Right renal cortex interstitium (tissue), 3 donors: ENCODE data around the gene C11orf21. TPM values are rescaled to one million over a fixed set of nuclear protein-coding genes. Genes with fewer than 3 reads are reported as not detected.

Experiments used
- DNase-seq, 3 donors: peaks; one replicate each; pipeline ENCODE4 v3.0.0-alpha.2; 2013; ENCODE audit warnings: low read depth in 3 of 3, low spot score in 2 of 3
- polyA plus RNA-seq, 3 donors: library from polyadenylated mRNA; unstranded; fragments of 120-200 nt; gene quantifications; one replicate each; pipeline ENCODE4 v1.2.1, GENCODE V29; 2013; ENCODE audit not compliant: insufficient read length in 3 of 3

Gene C11orf21
- polyA plus RNA-seq, 3 donors = 0.55 to 0.82 (median 0.56) TPM

DNA sequence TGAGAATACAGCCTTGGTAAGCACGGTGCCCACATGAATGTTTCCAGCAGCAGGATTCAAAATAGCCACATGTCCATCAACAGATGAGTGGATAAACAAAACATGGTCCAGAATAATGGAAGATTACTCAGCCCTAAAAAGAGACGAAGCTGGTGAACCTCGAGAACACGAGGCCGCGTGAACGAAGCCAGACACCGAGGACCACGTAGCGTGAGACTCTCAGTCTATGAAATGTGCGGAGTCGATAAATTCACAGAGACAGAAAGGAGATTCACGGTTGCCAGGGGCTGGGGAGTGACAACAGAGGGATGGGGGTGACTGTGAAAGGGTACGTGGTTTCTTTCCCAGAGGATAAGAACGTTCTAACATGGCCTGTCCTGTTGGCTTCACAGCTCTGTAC, 28.4 kb downstream of the C11orf21 start:
- no peak for DNase-seq

DNA sequence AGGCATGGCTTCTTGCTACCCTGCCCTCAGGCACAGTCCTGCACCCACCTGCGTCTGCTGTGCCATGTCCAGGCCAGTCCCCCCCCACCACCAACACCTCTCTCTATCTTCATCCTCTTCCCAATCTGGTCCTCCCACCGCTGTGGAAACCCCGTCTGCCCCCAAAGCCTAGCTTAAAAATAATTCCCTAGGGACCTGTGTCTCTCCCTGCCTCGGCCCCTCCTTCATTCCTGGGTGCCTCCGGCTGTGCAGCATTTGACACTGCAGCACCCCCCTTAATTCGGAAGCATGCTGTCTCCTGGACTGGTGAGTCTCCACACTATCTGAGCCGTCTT, 28.8 kb downstream of the C11orf21 start:
- DNase-seq = no peak

DNA sequence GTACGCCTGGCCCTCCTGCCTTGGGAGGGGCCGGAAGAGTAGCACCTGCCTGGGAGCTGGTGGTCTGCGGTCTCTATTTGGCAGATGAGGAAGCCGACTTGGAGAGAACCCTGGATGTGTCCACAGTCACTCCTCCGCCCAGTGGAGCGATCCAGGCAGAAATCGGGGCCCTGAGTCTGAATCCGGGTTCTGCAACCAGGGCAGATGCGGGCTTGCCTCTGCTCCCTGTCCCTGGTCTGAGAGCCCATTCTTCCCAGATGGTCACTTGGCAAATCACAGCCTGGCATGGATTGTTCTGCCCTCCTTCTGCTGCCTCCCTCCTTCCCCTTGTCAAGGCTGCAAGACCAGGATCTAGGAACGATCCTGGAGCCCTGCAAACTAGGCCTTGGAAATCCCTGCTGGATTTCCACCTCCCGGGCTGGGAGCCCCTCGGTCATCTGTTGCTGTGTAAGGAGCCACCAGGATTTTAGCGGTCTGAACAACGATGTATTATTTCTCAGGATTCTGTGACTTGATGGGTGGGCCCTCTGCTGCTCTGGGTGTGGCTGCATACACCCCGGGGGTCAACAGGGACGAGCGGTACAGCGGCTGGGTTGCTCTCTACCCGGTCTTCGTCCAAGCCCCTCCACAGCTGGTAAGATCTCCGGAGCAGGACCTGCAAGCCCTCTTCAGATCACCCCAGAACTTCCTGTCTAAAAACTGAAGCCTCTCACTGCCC, 29.3 kb downstream of the C11orf21 start:
- no peak for DNase-seq

DNA sequence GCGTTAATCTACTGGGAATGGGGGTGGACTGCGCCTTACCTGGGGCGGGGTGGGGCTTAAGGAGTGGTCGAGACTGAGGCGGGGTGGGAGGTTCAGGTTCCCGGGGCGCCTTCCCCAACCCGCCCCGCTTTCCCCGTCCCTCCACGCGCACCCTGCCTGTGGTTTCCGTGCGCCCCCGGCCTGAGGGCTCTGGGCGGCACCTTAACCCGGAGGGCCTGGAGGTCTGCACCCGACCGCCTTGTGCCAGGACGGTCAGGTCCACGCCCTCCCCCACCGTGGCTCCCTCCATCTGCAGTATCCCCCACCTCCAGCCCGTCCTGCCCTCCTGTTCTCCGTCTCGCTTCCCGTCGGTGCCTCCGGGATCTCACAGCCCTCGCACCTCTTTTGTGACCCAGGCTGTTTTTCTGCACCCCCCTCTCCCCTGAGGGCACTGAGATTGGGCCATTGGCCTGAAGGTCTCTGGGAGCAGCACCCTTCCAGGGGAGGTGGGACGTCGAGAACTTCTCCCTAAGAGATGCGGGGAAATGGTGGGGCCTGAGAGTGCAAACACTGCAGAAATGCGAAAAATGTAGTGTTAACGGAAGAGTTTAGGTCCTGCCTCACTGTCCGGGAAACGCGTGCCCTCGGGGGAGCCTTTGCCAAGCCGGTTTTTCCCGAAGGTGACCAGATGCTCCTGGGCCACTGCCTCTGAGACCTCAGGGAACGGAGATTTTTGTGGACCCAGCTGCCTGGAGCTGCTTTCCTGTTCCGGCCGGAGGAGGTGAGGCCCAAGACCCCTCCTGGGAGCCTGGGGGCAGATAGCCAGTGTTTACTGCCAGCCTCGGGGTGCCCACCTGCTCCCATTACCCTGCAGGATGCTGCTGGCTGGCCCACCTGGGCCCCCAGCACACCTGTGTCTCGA, 30.1 kb downstream of the C11orf21 start:
- DNase-seq = no peak

DNA sequence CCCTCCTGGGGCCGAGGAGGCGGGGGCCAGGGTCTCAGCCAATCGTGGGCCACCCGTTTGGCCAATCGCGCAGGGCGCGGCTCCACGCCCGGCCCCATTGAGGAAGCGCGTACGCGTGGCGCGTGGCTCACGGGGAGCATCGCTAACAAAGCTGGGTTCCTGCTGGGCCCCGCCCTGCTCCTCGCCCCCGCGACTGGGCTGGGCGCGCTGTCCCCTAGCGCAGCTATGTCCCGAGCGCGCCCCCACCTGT, 30.7 kb downstream of the C11orf21 start:
- no peak for DNase-seq

DNA sequence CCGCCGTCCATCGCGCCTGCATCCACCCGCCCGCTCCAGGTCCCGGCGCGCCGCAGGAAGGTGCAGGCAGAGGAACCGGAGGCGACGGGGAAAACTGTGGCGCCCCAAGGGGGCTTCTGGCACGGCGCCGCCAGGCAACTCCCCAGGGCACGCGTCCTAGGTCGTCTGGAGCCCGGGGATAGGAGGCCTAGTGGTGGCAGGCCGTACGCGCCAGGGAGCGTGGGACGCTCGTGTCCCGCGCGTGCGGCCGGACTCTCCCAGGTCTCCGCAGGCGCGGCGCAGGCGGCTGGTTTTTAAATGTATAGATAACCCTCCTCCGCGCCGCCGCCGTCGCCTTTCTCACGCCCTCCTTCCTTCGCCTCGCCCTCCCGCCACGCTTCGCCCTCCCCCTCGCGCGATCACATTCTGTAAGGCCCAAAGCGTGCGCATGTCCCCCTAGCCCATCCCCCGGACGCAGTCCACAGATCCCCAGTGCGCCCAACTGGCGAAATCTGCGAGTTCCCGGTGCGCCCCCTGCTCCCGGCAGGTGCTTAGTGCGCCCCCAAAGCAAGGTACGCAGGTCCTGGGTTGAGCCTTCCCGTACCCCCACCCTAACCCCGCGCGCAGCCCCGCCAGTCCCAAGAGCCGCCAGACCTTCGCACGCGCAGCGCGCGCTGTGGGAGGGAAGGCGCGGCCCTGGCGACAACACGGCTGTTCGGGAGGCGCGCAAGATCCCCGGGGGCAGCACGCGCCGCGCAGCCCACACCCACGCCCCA, 31.2 kb downstream of the C11orf21 start, which contains the start of gene ASCL2:
Gene ASCL2, minus strand, starts transcription at position 267 of the 755 bp plus-strand sequence. Its CDS starts 256 bp downstream, at position 11.
- no peak for DNase-seq

DNA sequence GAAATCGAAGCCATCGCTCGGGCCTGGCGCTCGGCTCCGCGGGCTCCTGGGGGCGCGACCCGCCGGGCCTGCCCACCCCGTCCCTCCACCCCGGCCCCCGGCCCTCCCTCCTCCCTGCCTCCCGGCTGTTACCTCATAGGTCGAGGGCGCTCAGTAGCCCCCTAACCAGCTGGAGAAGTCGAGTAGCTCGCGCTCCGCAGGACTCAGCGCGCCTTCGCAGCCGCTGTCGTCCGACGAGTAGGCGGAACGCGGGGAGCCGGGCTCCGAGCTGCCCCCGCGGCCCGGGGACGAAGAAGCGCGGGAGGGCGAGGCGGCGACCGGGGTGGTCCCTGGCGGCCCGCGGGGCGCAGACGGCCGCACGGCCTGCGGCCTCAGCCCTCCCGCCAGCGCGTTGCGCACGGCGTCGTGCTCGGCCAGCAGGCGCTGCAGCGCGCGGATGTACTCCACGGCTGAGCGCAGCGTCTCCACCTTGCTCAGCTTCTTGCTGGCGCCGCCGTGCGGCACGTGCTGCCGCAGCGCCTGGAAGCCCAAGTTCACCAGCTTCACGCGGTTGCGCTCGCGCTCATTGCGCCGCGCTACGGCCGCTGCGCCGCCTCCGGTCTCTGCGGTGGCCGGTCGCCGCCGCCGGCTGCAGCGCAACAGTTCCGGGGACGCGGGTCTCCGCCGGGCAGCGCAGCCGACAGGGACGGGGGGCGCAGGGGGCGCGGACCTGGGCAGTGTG, 32.0 kb downstream of the C11orf21 start:
- DNase-seq = no peak

DNA sequence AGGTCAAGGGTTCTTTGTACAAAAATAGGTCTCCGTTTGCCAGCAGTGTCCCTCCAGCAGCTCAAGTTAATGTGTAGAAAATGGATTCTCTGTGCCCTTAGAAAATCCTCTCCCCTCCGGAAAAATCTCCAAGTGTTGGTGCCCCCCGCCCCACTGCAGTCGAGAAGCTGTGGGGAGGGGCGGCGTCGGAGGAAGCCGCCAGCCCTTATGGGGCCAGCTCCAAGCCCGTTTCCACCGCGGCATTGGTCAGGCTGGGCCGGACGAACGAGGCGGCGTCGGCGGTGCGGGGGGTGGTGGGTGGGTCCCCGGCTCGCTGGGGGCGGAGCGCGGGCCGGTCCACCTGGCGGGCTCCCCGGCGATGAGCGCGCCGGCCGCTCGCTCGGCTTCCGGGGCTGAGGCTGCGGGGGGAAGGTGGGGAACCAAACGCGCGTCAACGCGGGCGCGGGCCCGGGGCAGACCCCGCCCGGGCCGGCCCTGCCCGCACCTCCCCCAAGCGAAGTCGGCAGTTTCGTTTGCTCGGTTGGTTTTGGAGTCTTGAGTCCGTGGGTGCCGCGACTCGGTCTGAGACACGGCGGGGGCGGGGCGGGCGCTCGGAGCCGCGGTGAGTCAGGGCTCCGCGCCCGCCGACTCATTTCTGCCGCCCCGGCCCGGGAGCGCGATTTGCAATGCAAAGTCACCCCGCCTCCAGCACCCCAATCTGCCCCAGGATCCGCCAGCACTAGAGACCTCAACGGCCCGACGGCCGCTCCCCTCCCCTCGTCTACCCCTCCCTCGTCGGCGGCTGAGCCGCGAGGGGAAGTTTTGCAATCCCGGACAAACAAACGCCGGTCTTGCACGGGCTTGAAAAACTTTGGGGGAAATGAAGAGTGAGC, 32.8 kb downstream of the C11orf21 start:
- DNase-seq = no peak

DNA sequence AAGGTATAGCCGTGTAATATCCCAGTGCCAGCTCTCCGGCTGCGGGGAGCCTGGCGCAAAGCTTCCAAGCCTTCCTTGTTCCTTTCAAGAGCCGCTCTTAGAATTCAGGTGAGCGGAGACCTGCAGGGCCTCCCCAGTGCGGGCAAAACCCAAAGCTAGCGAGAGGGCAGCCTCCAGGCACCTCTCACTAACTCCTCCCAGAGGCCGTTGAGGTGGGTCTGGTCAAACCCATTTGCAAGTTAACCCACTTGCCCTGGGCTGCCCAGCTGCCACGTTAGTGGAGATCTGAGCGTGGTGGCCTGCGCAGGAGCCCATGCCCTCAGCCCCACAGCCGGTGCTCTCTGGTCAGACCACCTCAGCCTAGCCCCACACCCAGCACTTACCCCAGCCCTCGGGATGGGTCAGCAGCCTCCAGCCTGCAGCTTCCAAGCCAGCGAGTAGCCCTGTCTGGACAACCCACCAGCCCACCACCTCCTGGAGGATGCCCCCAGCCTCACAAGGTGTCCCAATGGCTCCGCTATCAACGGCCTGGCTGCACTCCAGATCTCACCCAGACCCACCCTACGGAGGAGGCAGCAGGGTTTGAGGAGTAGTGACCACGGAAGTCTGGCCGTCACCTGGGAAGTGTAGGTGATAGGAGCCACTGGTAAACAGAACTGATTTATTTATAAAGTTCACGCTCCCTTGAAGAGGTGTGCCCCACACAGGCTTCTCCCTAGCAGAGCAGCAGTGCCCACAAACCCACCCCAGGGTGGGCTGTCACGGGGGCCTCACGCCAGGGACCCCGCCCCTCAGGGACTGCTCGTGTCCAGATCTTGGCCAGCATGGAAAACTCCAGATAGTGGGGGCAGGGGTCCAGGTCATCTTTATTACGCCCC, 33.6 kb downstream of the C11orf21 start:
- no peak for DNase-seq

DNA sequence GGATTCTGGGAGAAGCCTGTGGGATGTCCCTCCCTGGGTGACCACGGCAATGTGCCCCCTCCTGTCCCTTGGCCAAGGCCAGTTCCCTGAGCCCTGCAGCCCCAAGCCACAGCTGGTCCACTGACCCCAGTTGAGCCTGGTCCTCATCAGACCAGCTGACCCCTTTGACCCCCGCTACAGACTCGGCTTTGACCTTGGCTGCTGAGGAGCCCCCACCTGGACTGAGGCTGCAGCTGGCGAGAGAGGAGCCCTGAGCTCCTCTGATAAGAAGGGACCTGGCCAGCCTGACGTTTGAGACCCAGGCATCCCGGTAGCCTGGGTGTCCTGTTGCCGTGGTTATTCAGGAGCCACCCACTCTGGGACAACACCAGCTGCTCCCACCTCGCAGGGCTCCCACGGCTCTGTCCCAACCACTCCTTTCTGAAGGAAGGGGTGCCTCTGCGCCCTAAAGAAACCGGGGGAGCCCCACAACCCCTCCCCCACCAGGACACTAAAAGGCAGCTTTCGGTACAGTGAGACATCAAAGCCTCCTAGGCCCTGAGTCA, 34.3 kb downstream of the C11orf21 start:
- no peak for DNase-seq

DNA sequence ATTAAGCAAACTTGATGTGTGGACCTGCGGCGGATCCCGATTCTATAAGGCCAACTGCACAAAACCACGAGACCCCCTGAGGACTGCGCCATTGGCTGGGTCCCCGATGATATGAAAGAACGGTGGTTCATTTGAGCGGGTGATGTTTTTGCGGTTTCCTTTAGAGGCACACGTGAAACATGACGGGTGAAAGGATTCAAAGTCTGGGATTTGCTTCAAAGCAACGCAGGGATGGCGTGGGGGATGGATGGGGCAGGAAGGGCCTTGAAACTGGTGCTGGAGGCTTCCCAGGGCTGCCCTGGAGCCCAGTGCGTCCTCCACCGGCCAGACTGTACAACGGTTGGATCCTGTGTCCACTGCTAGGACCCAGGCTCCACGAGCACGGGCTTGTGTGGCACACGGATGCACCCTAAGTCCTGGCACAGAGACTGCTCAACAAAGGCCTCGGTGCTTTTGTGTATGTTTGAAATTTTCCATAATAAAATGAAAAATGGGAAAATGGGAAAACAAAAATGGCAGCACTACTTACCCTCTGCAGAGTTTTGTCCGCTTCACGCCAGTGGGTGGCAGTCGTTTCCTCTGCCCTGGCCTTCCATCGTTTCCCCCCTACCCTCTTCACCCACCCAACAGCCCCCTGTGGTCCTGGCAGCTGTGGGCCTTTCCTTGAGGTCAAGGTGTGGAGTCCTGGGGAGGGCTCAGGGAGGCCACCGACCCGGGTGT, 35.0 kb downstream of the C11orf21 start:
- no peak for DNase-seq

DNA sequence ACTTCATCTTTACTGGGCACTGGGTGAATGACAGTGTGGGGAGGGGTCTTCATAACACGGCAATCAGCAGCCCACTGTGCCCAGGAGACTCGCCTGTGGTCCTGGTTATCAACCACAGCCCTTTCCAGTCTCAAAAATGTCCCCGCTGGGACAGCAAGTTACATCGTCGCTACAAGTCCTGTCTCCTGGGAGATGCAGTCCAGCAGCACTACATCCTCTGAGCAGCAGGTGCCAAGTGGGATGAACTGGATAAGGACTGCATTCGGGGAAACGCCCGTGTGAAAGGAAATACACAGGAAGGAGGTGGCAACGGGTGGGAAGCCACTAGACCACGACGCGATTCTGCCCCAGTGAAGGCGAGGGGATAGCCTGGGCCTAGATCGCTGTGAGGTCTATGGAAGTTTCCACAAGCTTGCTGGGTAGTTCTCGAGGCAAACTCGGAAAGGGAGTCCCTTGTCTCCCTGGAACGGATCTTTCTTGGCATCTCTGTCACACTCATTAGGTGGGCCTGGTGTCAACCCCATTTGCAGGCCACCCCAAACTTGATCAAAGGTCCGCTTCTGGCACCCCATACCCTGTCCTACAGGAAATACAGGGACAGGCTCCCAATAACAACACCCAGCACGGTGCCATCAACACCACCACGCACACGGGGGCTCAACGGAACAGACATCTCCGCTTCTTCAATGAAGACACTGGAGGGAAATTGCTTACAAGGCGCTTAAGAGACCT, 35.7 kb downstream of the C11orf21 start:
- DNase-seq = no peak

DNA sequence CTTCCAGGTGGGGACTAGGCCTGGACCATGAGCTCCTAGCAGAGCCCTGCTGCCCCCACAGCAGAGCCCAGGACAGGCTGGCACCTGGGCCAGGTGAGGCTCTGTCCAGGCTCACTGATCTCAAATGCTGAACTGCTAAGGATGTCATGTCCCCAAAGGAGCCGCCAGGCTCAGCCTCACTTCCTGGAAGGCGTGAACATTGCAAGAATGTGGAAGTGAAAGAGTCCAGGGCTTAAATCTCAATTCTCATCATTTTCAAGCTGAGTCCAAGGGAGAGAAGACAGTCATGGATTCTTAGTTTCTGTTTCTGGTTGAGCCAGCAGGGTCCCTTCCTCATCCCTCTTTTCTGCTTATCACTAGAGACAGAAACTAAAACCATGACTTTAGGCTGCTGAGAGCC, 36.3 kb downstream of the C11orf21 start:
- no peak for DNase-seq

DNA sequence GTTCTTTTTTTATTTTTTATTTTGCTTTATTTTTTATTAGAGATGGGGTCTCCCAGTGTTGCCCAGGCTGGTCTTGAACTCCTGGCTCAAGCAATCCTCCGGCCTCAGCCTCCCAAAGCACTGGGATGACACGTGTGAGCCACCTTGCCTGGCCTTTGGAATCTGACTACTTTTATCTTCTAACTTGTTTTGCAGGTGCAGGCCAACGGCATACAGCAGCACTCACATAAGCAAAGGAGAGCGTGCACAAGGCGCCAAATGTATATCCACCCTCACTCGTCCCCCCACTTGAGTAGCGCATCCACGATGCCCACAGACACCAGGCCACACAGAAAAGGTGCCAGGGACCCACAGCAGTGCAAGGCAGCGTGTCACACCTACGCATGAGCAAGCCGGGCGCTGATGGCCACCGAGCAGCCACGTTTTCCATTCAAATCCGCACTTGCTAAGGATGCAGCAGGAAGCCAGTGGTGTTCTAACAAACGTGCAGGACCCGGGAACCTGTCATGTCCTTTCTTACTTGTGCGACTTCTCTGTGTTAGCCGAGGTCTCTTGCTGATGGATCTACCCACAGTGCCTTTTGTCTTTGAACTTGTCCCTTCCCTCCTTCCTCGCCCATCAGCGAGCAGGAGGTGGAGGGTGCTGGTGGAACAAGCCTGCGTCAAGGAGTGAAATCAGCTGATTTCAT, 37.2 kb downstream of the C11orf21 start:
- no peak for DNase-seq

DNA sequence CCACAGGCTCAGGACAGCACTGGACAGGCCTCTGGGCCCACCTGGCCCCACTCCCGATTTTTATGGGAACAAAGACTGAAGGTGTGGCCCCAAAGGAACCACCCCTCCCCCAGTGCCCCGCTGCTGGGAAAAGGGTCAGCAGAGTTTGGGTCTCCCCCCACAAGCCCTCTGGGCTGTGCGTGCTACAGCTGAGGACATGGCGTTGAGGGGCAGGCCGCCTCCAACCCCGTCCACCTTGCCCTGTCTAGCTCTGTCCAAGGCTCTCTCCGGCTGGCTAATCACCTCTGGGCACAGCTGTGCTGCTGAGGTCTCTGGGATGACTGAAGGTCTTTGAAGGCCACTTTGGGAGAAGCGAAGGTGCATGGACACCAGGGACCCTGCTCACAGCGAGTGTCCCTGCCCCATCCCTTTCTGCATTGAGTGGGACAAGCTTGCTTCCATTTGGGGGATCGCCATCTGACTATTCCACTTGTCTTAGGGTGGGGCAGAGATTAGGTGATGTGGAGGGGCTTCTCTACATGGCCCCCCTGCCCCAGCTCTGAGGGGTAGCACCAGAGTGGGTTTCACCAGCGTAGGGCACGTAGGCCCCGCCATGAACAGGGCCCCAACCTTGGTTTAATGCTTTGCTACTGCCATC, 37.9 kb downstream of the C11orf21 start:
- no peak for DNase-seq

DNA sequence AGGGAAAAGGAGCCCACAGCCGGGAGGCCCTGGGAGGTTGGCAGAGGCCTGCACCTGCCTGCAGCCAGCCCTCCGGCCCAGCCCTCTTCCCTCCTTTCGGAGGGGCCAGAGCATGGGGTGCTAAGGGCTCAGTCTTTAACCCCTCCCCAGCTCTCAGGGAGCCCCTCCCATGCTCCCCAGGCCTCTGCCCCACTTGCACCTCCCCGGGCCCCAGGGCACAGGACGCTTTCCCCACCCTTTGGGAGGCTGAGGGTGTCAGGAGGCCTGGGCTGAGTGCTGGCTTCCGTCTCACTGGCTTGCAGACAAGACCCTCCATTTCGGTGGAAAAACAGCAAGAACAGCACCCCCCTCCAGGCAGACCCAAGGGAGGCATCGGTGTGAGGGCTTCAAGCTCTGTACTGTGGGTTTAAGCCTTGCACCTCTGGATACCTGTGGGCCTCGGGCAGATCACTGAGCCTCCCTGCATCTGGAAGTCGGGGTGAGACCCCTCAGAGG, 38.6 kb downstream of the C11orf21 start:
- no peak for DNase-seq
